ENCODE data around the gene CATSPERD.

- TF ChIP-seq, protein P1, sequence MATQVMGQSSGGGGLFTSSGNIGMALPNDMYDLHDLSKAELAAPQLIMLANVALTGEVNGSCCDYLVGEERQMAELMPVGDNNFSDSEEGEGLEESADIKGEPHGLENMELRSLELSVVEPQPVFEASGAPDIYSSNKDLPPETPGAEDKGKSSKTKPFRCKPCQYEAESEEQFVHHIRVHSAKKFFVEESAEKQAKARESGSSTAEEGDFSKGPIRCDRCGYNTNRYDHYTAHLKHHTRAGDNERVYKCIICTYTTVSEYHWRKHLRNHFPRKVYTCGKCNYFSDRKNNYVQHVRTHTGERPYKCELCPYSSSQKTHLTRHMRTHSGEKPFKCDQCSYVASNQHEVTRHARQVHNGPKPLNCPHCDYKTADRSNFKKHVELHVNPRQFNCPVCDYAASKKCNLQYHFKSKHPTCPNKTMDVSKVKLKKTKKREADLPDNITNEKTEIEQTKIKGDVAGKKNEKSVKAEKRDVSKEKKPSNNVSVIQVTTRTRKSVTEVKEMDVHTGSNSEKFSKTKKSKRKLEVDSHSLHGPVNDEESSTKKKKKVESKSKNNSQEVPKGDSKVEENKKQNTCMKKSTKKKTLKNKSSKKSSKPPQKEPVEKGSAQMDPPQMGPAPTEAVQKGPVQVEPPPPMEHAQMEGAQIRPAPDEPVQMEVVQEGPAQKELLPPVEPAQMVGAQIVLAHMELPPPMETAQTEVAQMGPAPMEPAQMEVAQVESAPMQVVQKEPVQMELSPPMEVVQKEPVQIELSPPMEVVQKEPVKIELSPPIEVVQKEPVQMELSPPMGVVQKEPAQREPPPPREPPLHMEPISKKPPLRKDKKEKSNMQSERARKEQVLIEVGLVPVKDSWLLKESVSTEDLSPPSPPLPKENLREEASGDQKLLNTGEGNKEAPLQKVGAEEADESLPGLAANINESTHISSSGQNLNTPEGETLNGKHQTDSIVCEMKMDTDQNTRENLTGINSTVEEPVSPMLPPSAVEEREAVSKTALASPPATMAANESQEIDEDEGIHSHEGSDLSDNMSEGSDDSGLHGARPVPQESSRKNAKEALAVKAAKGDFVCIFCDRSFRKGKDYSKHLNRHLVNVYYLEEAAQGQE (IDR thresholded peaks at IDR 0.05; ENCODE audit: borderline replicate concordance): no peak
- TF ChIP-seq, protein P1 (CRISPR knock-in tag; IDR thresholded peaks at IDR 0.05; ENCODE audit: low read depth): no peak
- TF ChIP-seq KDM1A (IDR thresholded peaks at IDR 0.05) (no peak), HNRNPLL (IDR thresholded peaks at IDR 0.05; ENCODE audit: low read depth, low read length, poor library complexity, severe bottlenecking) (no peak), RFX1 (IDR thresholded peaks at IDR 0.05) (no peak), GATAD2B (IDR thresholded peaks at IDR 0.05; ENCODE audit: borderline replicate concordance) (no peak), CHD1 (IDR thresholded peaks at IDR 0.05; ENCODE audit: low read length) (no peak), CREM (IDR thresholded peaks at IDR 0.05; ENCODE audit: low read depth) (no peak), ZNF174 (CRISPR knock-in tag; IDR thresholded peaks at IDR 0.05) (no peak), CTCF (IDR thresholded peaks at IDR 0.05 in 2 of 3, conservative IDR thresholded peaks at IDR 0.05 in 1 of 3; ENCODE audit: insufficient read depth in 2 of 3, low read depth in 1 of 3, low read length in 3 of 3) (no peak)
These were observed 44.2 kb upstream of the CATSPERD start for GRCh38 chr19:5676105-5676771.

Measured in K562 (cell line).